Measurements from ENCODE around the gene RCC2. TPM values are rescaled to one million over a fixed set of nuclear protein-coding genes. Genes with fewer than 3 reads are reported as not detected.

The RCC2 gene
- polyA plus RNA-seq, 1 donor (not counting 4 experiments of a cell fraction or from before 2014, with no cell fraction given) = 45.2 TPM

DNA sequence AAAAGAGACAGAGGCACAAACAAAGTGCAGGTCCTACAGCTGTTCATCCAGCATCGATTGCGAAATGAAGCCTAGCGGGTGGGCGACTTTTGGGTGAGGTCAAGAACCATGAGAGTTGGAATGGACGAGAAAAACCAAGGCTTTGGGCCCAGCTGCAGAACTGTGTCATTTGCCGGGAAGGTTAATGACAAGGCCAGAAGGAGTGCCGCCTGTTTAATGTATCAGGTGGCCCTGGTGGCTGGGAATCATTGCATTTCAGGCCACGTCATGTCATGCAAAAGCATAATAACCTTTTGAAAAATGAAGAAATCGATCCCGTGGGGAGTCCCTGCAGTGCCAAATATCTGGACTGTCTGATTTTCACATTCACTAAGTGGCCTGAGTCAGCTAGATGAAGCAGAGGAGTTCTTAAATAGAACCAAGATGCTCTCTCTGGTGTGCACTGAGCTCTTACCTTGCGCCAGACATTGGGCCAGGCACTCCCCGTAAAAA lies 8.1 kb upstream of the RCC2 start:
- H3K4me1 ChIP-seq (ENCODE audit: control insufficient read depth, extremely low read depth, insufficient read depth, low read length) = peaks cover 12% of the 10 kb centered on the region
- no peaks in the 10 kb centered on the region for H3K9me3 ChIP-seq (ENCODE audit: control insufficient read depth, low read depth, low read length)
- H3K9ac ChIP-seq (ENCODE audit: control insufficient read depth, extremely low read depth, insufficient read depth, low read length) = no peak overlapping the region
- no peak overlapping the region for H2AFZ ChIP-seq (ENCODE audit: control insufficient read depth, low read length)
- dilution Hi-C loops (cut with MboI; ENCODE audit: extremely low pct_ligation_motif_present, low sequenced_read_pairs) = no loop called here
- H3K36me3 ChIP-seq (ENCODE audit: control insufficient read depth in 2 of 2, extremely low read depth in 1 of 2, insufficient read depth in 2 of 2, low read length in 2 of 2) = no peaks in the 10 kb centered on the region
- H4K20me1 ChIP-seq (ENCODE audit: control insufficient read depth, extremely low read depth, insufficient read depth, low read length) = no peaks in the 10 kb centered on the region
- H3K4me2 ChIP-seq (ENCODE audit: control insufficient read depth, extremely low read depth, insufficient read depth, low read depth, low read length) = no peak overlapping the region
- H3K27ac ChIP-seq (ENCODE audit: control insufficient read depth, insufficient read depth, low read length) = no peak overlapping the region
- DNase-seq (ENCODE audit: low read depth, low spot score) (no peak), FAIRE-seq (no peak)
- H3K27me3 ChIP-seq (ENCODE audit: control insufficient read depth, extremely low read depth, insufficient read depth, low read length) = no peaks in the 10 kb centered on the region
- TF ChIP-seq, protein P1, sequence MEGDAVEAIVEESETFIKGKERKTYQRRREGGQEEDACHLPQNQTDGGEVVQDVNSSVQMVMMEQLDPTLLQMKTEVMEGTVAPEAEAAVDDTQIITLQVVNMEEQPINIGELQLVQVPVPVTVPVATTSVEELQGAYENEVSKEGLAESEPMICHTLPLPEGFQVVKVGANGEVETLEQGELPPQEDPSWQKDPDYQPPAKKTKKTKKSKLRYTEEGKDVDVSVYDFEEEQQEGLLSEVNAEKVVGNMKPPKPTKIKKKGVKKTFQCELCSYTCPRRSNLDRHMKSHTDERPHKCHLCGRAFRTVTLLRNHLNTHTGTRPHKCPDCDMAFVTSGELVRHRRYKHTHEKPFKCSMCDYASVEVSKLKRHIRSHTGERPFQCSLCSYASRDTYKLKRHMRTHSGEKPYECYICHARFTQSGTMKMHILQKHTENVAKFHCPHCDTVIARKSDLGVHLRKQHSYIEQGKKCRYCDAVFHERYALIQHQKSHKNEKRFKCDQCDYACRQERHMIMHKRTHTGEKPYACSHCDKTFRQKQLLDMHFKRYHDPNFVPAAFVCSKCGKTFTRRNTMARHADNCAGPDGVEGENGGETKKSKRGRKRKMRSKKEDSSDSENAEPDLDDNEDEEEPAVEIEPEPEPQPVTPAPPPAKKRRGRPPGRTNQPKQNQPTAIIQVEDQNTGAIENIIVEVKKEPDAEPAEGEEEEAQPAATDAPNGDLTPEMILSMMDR (optimal IDR thresholded peaks at IDR 0.05 in 1 of 3, IDR thresholded peaks at IDR 0.05 in 1 of 3, conservative IDR thresholded peaks at IDR 0.05 in 1 of 3; ENCODE audit: extremely low read depth in 1 of 3, insufficient read depth in 2 of 3, low read length in 3 of 3) = no peak
- TF ChIP-seq EZH2 (IDR thresholded peaks at IDR 0.05; ENCODE audit: low read length) = no peak
- H3K4me3 ChIP-seq (ENCODE audit: control insufficient read depth in 2 of 3, extremely low read depth in 1 of 3, insufficient read depth in 2 of 3, low read depth in 1 of 3, low read length in 3 of 3) = no peak overlapping the region
- no peaks in the 10 kb centered on the region for H3K79me2 ChIP-seq (ENCODE audit: control insufficient read depth, insufficient read depth, low read length)
- no peaks in the 10 kb centered on the region for H3K9me1 ChIP-seq (ENCODE audit: control insufficient read depth, extremely low read depth, insufficient read depth, low read length)

DNA sequence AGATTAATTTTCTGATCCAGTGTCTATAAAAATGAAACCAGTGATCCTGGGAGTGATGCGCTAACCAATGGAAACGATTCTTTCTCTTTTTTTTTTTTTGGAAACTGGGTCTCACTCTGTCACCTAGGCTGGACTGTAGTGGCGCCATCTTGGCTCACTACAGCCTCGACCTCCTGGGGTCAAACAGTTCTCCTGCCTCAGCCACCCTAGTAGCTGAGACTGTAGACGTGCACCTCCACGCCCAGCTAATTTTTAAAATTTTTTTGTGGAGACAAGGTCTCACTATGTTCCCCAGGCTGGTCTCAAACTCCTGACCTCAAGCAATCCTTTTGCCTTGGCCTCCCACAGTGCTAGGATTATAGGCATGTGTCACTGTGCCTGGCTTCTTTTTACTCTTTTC lies 3.4 kb upstream of the RCC2 start:
- dilution Hi-C loops (cut with MboI; ENCODE audit: extremely low pct_ligation_motif_present, low sequenced_read_pairs) = no loop called here
- peak overlapping the region in 1 of 3 experiments; percentile 10 for H3K4me3 ChIP-seq (ENCODE audit: control insufficient read depth in 2 of 3, extremely low read depth in 1 of 3, insufficient read depth in 2 of 3, low read depth in 1 of 3, low read length in 3 of 3)
- H3K79me2 ChIP-seq (ENCODE audit: control insufficient read depth, insufficient read depth, low read length) = peaks cover 12% of the 10 kb centered on the region
- no peak overlapping the region for H2AFZ ChIP-seq (ENCODE audit: control insufficient read depth, low read length)
- no peaks in the 10 kb centered on the region for H3K9me3 ChIP-seq (ENCODE audit: control insufficient read depth, low read depth, low read length)
- DNase-seq (ENCODE audit: low read depth, low spot score) (no peak), FAIRE-seq (no peak)
- TF ChIP-seq, protein P1 (optimal IDR thresholded peaks at IDR 0.05 in 1 of 3, IDR thresholded peaks at IDR 0.05 in 1 of 3, conservative IDR thresholded peaks at IDR 0.05 in 1 of 3; ENCODE audit: extremely low read depth in 1 of 3, insufficient read depth in 2 of 3, low read length in 3 of 3) = no peak
- no peak for TF ChIP-seq EZH2 (IDR thresholded peaks at IDR 0.05; ENCODE audit: low read length)
- no peaks in the 10 kb centered on the region for H3K36me3 ChIP-seq (ENCODE audit: control insufficient read depth in 2 of 2, extremely low read depth in 1 of 2, insufficient read depth in 2 of 2, low read length in 2 of 2)
- H3K27me3 ChIP-seq (ENCODE audit: control insufficient read depth, extremely low read depth, insufficient read depth, low read length) = no peaks in the 10 kb centered on the region
- H3K9me1 ChIP-seq (ENCODE audit: control insufficient read depth, extremely low read depth, insufficient read depth, low read length) = no peaks in the 10 kb centered on the region
- H3K4me1 ChIP-seq (ENCODE audit: control insufficient read depth, extremely low read depth, insufficient read depth, low read length) = peaks cover 39% of the 10 kb centered on the region
- H3K27ac ChIP-seq (ENCODE audit: control insufficient read depth, insufficient read depth, low read length) = peak overlapping the region; percentile 99
- peak overlapping the region; percentile 67 for H3K4me2 ChIP-seq (ENCODE audit: control insufficient read depth, extremely low read depth, insufficient read depth, low read depth, low read length)
- no peaks in the 10 kb centered on the region for H4K20me1 ChIP-seq (ENCODE audit: control insufficient read depth, extremely low read depth, insufficient read depth, low read length)
- H3K9ac ChIP-seq (ENCODE audit: control insufficient read depth, extremely low read depth, insufficient read depth, low read length) = peak overlapping the region; percentile 95

Data from keratinocyte (primary cell).